HK-2 (cell line): ENCODE measurements around the gene IL24.
A peak's percentile ranks its signal among the peaks of the same experiment; 100 is the strongest.
"Not testable (repeated sequence)": the region's sequence is repeated elsewhere in the genome, so short reads cannot be mapped to it uniquely, and the experiment has no call there.

Source experiments
- DNase-seq: peaks from one replicate; pipeline ENCODE4 v3.0.0-alpha.2; 2018; ENCODE audit not compliant: unreplicated experiment

Gene IL24, protein sequence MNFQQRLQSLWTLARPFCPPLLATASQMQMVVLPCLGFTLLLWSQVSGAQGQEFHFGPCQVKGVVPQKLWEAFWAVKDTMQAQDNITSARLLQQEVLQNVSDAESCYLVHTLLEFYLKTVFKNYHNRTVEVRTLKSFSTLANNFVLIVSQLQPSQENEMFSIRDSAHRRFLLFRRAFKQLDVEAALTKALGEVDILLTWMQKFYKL

DNA sequence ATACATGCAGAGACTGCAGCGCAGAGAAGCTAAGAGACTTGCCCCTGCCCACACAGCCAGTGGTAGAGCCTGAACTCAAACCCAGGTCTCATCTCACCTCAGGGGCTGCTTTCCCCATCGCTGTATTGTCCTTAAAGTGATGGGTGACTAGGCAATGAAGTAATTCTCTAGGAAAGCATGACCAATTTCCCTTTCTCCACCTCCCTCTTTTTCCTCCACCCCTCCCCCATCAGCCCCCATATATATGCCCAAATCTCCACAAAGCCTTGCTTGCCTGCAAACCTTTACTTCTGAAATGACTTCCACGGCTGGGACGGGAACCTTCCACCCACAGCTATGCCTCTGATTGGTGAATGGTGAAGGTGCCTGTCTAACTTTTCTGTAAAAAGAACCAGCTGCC is at the start of gene IL24:
Gene IL24 (plus strand): TSS at position 269 of the 400 bp plus-strand sequence. CDS start 390 bp downstream, outside the sequence.
- DNase-seq = no peak

DNA sequence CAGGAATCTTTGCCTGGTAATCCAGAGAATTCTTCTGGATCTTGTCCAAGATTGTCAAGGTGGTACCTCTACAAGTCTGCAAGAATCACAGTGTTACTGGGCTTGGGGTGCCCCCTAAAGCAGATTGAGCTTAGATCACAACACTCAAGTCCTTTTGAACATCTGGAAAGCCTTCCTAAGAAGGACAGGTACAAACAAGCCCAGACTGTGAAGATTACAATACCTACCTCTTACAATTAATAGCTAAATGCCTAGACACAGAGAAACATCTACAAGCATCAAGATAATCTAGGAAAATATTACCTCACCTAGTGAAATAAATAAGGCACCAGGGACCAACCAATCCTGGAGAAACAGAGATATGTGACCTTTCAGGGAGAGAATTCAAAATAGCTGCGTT is 49.3 kb upstream of the IL24 start:
- no peak for DNase-seq

DNA sequence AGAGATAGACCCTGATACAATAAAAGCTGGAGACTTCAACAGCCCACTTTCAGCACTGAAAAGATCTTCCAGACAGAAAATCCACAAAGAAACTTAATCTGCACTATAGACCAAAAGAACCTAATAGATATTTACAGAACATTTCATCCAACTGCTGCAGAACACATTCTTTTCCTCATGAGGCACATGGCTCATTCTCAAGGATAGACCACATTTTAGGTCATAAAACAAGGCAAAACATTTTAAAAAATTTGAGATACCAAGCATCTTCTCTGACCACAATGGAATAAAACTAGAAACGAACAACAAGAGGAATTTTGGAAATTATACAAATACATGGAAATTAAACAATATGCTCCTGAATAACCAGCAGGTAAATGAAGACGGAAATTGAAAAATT is 46.8 kb upstream of the IL24 start:
- DNase-seq = no peak

DNA sequence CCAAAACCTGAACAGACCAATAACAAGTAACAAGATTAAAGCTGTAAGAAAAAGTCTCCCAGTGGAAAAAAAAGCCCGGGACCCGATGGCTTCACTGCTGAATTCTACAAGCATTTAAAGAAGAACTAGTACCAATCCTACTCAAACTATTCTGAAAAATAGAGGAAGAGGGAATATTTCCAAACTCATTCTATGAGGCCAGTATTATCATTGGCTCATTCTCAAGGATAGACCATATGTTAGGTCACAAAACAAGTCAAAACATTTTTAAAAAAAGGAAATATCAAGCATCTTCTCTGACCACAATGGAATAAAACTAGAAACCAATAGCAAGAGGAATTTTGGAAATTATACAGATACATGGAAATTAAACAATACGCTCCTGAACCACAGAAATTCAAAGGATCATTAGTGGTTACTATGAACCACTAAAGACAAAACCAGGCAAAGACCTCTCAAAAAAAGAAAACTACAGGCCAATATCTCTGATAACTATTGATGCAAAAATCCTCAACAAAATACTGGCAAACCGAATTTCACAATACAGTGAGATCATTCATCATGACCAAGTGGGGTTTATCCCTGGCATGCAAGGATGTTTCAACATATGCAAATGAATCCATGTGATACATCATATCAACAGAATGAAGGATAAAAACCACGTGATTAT is 45.8 kb upstream of the IL24 start:
- DNase-seq = no peak

DNA sequence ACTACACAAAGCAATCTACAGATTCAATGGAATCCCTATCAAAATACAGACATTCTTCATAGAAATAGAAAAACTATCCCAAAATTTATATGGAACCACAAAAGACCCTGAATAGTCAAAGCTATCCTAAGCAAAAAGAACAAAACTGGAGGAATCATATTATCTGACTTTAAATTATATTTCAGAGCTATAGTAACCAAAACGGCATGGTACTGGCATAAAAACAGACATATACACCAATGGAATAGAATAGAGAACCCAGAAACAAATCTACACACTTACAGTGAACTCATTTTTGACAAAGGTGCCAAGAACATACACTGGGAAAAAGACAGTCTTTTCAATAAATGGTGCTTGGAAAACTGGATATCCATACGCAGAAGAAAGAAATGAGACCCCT is 44.6 kb upstream of the IL24 start:
- DNase-seq = not testable (repeated sequence)

DNA sequence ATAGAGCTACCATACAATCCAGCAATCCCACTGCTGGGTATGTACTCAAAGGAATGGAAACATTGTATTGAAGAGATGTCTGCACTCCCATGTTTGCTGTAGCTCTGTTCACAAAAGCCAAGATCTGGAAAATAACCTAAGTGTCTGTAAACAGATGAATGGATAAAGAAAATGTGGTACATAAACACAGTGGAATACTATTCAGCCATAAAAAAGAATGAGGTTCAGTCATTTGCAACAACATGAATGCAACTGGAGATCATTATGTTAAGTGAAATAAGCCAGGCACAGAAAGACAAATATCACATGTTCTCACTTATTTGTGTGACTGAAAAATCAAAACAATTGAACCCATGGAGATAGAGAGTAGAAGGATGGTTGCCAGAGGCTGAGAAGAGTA is 43.5 kb upstream of the IL24 start:
- not testable (repeated sequence) for DNase-seq

DNA sequence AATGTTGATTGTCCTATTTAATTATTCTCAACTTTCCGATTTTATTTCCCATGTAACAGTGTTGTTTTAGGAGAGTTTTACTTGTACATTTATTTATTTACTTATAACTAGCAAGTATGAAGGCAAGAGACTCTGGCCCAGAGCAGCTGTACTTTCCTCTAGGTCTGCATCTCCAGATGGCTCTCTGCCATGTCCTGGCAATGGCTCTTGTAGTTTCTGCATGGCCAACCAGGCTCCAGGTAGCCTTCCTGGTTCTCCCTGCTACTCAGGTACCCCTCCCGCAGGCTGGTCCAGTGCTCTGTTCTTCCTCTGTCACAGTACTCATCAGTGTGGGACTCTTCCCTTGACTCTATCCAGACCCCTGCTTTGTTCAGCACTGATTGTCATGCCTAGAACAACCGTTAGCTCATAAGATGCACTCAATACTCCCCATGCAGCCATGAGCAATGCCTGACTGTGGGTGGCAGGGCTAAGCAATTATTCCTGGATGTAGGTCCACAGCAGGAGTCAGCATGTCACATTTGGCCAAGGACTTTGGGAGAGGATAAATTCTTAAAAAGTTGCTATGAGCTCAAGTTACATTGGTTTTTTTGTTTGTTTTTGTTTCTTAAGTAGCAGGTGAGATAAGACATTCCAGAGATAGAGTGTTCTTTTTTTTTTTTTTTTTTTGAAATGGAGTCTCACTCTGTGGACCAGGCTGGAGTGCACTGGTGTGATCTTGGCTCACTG is 42.7 kb upstream of the IL24 start:
- DNase-seq = no peak

DNA sequence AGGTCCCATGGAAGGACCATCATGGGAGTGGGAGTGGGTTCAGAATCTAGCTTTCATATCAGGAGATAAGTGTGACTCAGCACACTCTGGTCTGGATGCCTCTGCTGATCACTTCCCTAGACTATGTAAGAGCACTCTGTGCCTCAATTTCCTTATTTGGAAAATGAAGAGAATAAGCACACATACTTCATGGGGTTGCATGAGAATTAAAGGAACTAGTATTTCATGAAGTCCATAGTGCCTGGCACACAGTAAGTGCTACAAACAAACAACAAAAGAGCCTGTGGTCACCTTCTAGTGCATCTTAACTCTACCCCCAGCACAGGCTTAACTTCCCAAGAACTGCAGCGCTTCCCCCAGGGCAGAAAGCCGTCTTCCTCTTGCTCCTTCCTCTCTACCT is 41.4 kb upstream of the IL24 start:
- DNase-seq = no peak

DNA sequence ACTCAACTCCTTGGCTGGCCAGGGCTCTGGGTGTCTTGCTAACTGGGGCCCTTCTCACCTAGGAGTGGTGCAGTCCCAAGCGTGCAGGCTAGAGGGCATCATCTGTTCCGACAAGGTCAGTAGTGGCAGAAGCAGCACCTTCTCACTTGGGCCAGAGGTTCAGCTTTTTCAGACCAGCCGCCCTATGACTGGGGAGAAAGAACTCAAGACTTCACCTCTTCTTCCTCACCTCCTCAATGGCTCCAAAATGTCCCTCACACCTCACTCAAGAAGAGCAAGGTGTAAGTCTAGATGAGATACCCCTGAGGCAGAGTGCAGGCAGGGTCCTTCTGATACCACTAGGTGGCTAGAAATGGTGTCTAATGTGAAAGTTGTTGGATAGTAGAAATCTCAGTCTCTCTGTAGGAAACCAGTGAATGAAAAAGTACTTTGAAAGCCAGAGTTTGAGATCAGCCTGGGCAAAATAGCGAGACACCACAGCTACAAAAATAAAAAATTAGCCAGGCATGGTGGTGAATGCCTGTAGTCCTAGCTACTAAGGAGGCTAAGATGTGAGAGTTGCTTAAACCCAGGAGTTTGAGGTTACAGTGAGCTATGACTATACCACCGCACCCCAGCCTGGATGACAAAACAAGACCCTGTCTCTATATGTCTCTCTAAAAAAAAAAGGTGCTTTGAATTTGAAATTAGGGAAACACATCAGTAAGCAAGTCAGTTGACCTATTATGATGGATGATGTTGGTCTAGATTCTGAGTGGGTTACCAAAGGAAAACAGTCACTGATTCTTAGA is 40.4 kb upstream of the IL24 start:
- DNase-seq = no peak

DNA sequence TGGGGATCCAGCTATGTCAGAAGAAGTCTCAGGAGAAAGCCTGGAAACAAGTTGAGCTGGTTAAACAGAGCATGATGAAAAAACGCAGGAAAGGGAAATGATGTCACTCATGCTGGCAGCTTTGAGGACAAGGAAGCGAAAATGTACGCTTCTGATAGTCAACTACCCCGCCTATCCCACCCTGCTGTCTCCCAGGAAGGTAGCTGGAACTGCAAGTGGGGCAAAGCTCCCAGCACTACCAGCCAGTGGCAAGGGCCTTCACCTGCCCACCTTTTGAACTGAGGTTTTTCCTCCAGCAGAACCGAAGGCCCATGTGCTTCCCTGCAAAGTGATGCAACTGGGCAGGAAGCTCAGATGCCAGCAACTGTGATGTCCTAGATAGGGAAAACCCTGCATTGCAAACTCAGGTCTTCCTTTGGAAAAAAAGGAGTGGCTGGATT is 38.1 kb upstream of the IL24 start:
- no peak for DNase-seq

DNA sequence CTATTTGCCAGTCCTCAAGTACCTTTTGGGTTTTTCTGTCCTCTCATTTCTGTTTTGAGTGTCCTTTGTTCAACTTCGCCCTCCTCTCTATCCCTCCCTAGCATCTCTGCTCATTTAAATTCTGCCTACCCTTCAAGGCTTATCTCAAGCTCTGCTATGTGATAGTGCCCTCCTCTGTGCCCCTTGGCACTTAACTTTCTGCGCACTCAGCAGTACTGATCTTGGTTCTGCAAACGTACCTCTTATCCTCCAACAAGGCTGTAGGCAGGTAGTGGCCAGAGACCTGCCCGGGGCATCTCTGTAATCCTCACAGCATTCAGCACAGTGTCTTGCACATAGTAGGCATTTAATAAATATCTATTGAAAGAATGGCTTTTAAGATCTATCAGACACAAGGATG is 37.1 kb upstream of the IL24 start:
- no peak for DNase-seq

DNA sequence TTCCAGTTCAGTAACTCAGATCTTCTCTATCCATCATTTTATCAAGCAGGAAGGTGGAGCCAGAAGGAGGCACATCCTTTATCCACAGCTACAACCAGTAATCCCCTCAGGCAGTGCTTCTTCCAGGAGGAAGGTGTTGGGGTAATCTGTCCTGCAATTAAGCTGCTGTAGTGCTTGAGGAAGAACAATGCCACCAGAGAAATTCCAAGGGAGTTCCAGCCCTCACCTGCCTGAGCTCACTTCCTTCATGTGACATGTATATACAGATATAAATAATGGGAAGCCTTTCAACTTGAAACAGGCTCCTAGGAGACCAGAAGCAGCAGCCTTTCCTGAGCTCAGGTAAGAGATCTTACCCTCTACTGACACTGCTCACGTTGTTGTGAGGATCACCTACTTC is 34.0 kb upstream of the IL24 start:
- DNase-seq = no peak

DNA sequence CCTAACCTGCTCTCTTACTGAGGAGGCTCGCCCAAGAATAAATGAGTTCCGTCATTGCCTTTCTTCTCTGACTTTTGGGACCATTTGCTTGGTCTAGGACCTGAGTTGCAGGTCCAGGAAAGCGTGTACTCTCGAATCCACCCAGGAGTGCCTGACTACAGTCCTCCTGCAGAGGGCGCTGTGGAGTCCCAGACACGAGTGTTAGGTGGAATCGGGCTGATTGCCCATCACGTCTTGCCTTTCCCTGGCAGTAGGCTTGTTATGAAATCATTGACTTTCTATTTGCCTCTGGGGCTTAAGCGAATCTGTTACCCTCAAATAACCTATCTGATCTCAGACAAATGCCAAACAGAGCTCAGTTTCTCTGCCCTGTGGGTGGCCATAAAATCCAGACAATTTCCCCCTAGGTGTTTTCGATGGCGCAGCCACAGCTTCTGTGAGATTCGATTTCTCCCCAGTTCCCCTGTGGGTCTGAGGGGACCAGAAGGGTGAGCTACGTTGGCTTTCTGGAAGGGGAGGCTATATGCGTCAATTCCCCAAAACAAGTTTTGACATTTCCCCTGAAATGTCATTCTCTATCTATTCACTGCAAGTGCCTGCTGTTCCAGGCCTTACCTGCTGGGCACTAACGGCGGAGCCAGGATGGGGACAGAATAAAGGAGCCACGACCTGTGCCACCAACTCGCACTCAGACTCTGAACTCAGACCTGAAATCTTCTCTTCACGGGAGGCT is 32.1 kb upstream of the IL24 start, which contains the start of gene IL20:
Gene IL20 (plus strand): TSS at position 685 of the 733 bp plus-strand sequence. CDS start 230 bp downstream, outside the sequence.
- peak; percentile 87 for DNase-seq

DNA sequence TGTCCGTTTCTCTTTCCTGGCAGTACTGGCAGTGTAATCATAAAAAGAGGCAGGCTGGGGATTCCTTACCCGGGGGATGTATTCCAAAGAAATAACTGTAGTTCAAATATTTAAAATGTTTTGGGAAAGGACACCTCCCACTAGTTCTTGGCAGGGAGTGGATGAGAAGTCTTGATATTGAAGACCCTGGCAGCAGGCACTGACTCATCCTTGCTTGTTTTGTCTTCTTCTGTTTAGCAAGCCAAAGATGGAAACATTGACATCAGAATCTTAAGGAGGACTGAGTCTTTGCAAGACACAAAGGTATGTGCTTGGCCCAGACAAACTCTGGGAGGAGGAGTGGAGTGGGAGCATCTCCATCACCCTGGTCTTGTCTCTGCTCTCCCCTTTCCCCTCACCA is 31.2 kb upstream of the IL24 start:
- no peak for DNase-seq

DNA sequence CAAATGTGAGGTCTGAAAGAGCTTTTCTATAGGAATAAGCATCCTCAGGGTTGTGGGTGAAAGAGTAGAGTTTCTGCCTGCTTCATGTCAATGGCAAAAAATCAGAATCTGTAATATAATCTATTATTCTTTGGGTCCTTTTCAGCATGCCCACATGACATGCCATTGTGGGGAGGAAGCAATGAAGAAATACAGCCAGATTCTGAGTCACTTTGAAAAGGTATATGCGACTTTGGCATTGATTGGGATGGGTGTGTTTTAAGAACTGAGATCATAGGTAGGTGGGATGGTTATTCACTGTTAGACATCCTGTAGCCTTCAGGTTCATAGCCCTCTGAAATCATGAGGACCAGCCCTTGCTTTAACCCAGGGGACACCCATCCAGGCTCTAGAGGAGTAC is 30.0 kb upstream of the IL24 start:
- DNase-seq = no peak

DNA sequence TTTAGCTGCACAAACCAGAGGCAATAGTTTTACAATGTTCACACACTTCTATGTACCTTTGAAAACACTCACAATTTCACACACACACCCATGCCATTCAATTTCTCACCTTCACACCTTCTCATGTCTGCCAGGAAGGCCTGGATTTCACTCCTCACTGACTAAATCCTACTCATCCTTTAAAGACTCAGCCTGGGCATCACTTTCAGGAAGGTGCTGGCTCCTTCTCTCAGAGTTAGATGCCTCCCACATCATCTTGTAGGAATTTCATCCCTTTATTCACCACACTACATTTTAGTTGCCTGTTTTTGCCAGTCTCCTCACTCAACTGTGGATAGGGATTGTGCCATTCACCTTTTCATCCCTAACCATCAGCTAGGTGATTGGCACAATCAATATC is 29.5 kb upstream of the IL24 start:
- no peak for DNase-seq

DNA sequence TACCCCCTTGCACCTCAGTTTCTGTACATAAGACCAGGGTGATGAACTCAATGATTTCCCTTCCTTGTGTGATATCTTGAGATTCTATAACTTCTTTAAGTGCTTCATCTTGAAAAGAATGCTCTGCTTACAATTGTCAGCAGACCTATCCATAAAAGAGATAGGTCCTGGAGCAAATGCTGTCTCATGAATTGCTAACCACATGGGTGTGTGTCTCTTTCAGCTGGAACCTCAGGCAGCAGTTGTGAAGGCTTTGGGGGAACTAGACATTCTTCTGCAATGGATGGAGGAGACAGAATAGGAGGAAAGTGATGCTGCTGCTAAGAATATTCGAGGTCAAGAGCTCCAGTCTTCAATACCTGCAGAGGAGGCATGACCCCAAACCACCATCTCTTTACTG is 29.0 kb upstream of the IL24 start:
- no peak for DNase-seq

DNA sequence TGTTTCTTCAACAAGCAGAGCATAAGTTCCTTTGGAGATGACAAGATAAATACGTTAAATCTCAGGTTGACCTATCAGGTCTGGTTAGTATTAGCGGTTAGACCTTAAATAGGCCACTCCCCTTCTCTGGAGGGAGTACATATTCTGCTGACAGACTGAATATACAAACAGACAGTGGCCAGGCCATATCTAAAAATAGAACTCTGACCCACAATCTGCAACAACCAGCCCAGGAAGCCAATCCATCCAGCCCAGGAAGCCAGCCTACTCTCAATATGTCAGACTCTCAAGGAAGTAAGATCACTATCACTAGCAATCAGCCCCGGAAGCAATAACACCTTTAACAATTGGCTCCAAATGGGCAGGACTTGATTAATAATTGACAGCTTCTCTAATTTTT is 25.1 kb upstream of the IL24 start:
- DNase-seq = no peak

DNA sequence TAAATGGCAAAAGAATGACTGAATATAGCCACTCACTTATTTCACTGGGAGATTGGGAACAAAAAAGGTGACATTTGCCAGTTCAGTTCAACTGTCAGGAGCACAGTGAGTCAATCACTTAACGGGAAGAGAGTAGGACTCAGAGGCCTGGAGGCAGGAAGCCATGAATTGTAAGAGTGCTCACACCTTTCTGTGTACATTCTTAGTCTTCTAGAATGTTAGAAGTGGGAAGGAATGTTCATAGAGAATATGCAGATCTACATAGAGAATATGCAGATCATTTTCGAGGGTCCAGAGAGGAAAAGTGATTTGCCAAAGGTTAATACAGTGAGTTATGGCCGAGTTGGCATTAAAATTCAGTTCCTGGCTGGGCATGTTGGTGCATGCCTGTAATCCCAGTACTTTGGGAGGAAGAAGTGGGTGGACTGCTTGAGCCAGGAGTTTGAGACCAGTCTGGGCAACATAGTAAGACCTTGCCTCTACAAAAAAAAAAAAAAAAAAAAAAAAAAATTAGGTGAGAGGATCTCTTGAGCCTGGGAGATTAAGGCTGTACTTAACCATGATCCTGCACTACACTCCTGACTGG is 23.5 kb upstream of the IL24 start:
- DNase-seq = no peak

DNA sequence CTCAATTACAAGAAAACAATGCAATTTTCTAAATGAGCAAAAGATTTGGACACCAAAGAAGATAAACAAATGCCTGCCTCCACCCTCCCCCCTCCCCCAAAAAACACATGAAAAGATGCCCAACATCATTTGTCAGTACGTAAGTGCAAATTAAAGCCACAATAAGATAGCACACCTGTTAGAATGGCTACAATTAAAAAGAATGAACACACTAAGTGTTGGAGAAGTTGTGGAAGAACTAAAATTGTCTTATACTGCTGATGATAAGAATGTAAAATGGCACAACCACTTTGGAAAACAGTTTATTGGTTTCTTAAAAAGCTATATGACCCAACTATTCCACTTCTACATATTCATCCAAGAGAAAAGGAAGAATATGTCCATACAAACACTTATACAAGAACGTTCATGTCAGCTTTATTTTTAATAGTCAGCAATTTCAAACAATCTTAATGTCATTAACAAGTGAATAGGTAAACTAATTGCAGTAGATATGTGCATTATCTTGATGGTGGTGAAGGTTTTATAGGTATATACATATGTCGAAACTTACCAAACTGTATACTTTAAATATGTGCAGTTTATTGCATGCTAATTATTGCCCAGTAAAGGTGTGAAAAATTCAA is 21.4 kb upstream of the IL24 start:
- DNase-seq = no peak

DNA sequence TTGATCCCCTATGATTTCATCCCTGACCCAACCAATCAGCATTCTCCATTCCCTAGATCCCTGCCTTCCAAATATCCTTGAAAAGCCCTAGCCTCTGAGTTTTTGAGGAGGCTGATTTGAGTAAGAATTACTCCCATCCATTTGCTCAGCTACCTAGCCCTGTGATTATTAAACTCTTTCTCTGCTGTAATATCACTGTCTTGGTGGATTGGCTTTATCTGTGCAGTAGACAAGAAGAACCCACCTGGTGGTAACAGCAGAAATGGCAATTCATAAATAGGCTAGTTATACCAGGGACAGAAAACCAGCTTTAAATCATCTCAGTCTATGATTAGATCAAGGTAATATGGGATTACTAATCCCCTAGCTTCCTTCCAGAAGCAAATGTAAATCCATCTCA is 18.8 kb upstream of the IL24 start:
- DNase-seq = no peak
